ENCODE data around the gene DECR2.

The DECR2 gene

DNA sequence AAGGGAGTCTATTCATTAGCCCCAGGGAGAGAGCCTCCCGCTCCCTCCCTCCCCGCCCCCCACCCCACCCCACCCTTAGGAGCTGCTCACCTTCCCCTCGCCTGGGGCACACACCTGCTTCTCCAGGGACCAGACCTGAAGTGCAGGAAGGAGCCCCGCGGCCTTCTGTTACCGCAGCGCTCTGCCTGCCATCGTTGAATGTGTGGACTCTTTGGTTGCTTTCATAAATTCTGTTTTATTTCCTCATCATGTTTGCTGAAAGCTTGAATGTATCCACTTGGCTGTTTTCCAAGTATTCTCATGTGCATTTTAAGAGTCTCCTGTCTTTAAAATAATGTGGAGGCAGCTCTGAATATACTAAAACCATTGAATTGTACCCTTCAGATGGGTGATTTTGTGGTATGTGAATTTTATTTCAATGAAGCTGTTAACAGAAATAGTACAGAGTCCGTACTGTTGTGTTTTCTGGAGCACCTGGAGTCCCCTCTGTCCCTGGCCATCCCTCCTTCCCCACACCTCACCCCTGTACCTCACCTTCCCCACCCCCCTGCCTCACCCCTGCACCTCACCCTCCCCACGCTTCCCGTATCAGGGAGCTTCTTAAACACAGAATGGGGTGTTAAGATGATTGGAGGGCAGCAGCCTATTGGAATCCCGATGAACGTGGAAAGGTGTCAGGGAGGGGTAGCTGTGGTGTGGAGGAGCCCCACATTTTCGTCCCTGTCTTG, 49.3 kb downstream of the DECR2 start:
- no peak for DNase-seq

DNA sequence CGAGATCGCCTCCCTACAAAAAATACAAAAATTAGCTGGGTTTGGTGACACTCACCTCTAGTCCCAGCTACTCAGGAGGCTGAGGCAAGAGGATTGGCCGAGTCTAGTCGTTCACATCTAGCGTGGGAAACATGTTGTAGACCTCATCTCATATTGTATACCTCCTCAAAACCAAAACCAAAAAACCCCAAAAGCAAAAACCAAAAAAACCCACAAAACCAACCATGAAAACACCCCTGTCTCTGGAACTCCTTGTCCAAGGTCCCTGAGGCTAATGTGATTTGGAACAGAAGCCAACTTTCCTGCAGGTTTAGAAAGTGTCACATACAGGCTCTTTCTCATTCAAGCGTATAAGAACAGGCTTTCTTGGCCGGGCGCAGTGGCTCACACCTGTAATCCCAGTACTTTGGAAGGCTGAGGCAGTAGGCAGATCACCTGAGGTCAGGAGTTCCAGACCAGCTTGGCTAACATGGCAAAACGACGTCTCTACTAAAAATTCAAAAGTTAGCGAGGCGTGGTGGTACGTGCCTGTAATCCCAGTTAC, 52.8 kb downstream of the DECR2 start:
- DNase-seq, result no peak

DNA sequence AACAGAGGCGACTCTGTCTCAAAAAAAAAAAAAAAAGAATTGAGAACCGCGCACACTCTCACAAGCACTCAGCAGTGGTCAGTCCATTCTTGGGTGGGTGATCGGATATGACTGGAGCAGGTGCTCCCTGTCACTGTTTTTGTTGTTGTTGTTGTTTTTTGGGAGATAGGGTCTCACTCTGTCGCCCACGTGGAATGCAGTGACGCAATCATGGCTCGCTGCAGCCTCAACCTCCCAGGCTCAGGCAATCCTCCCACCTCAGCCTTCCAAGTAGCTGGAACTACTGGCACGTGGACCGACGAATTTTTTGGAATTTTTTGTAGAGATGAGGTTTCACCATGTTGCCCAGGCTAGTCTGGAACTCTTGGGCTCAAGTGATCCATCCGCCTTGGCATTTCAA, 53.8 kb downstream of the DECR2 start:
- no peak for DNase-seq

DNA sequence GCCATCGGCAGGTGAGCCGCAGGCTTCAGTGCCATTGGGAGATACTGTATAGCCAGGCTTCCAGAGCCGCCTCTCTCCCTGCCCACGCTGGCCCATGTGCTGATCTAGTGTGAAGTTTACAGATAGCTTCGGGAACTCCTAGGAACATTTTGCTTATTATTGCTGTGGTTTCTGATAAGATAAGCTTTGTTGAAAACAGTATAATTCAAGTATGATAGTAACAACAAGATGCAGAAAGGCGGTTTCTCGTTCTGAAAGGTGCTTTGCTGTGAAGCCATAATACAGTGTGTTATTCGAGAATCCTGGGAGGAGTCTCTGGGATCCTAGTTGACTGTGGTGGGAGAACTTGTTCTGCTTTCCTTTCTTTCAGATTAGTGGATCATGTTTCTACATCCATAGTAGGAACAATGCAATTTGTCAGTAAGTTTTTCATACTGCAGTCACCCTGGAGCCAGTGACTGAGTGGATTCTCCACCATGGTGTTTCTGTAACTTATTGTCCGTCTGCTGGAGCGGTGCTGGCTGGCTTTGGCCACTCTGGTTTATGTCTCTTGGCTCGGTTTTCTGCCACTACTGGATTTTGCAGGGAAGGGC, 55.3 kb downstream of the DECR2 start:
- DNase-seq, result no peak

DNA sequence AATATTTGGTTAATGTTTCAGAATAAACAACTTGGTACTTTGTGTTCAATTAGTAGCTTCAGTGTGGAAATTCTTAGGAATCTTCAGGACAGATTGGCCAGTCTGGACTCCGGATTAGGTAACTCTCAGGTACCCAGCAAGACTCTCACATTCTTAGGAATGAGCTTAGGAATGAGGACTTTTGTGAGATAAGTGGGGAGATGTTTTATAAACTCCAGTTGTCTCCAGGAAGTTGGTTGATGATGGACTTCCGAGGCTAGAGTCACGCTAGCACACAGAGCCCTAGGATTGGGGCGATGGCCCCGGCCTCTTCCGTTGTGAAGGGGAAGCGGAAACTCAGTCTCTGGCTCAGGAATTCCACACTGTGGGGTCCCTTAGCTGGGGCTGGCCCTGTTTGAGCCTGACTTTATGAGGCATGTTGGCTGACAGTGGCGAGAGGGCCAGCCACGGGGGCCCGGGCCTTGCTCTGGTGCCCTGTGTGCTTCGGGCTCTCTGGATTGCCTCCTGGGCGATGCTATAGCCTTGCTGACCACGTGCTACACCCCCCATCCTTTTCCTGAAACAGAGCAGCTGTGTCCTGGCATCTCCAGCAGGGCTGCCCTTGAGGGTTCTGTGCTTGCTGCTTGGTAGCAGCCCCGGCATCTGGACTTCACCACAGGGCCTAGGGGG, 56.2 kb downstream of the DECR2 start:
- no peak for DNase-seq

DNA sequence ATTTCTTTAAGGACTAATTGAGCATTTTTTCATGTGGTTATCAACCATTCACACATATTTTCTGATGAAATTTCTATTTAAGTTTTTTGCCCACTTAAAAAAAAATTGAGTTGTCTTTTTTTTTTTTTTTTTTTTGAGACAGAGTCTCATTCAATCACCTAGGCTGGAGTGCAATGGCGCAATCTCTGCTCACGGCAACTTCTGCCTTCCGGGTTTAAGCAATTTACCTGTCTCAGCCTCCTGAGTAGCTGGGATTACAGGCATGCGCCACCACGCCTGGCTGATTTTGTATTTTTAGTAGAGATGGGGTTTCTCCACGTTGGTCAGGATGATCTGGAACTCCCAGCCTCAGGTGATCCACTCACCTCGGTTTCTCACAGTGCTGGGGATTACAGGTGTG, 58.1 kb downstream of the DECR2 start:
- no peak for DNase-seq

DNA sequence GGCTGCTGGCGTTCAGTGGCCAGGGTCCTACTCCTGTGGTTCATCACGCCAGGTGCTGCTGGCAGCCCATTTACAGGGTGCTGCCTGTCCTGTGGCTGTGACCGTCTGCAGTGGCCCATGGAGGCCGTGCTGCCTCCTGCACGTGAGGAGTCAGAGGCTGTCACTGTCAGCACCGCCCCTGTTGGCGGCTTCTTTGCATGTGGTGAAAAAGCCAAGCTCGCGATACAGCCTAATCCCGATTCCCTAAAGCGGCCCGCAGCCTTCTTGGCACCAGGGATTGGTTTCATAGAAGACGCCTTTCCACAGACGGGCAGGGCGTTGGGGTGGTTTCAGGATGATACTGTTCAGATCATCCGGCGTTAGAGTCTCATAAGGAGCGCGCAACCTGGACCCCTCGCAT, 59.1 kb downstream of the DECR2 start:
- no peak for DNase-seq
